GM21825 (cell line): ENCODE measurements around the gene SLC9A1.

Experiments
- ATAC-seq: cut with Tn5 transposase; IDR thresholded peaks from one replicate; pipeline ENCODE4 v1.9.1; 2021; ENCODE audit warnings: mild to moderate bottlenecking, moderate library complexity; ENCODE audit not compliant: unreplicated experiment

The SLC9A1 gene

GRCh38 chr1:27152004-27152828 lies 2.7 kb downstream of the SLC9A1 start:
- ATAC-seq, result no peak

- ATAC-seq, result no peak
Measured at GRCh38 chr1:27150641-27151040, 4.3 kb downstream of the SLC9A1 start.

GRCh38 chr1:27150183-27150582 lies 4.7 kb downstream of the SLC9A1 start:
- no peak for ATAC-seq

GRCh38 chr1:27149762-27150113 lies 5.2 kb downstream of the SLC9A1 start:
- ATAC-seq, result no peak

- ATAC-seq, result no peak
Measured at GRCh38 chr1:27149084-27149761, 5.7 kb downstream of the SLC9A1 start.

- ATAC-seq, result no peak
Measured at GRCh38 chr1:27148591-27148990, 6.3 kb downstream of the SLC9A1 start.

- no peak for ATAC-seq
Measured at GRCh38 chr1:27147842-27148518, 6.9 kb downstream of the SLC9A1 start.

- ATAC-seq, result no peak
Measured at GRCh38 chr1:27145934-27146354, 9.0 kb downstream of the SLC9A1 start.

- no peak for ATAC-seq
Measured at GRCh38 chr1:27144920-27145661, 9.8 kb downstream of the SLC9A1 start.

GRCh38 chr1:27144049-27144748 lies 10.7 kb downstream of the SLC9A1 start:
- ATAC-seq, result no peak

- ATAC-seq, result no peak
Measured at GRCh38 chr1:27143401-27143800, 11.5 kb downstream of the SLC9A1 start.

- ATAC-seq, result no peak
Measured at GRCh38 chr1:27142464-27142863, 12.5 kb downstream of the SLC9A1 start.

- ATAC-seq, result no peak
Measured at GRCh38 chr1:27141266-27142003, 13.5 kb downstream of the SLC9A1 start.

GRCh38 chr1:27139980-27140379 lies 14.9 kb downstream of the SLC9A1 start:
- ATAC-seq, result no peak

- ATAC-seq, result no peak
Measured at GRCh38 chr1:27138927-27139326, 16.0 kb downstream of the SLC9A1 start.

GRCh38 chr1:27138368-27138767 lies 16.6 kb downstream of the SLC9A1 start:
- no peak for ATAC-seq

- ATAC-seq, result no peak
Measured at GRCh38 chr1:27137544-27138075, 17.3 kb downstream of the SLC9A1 start.

- no peak for ATAC-seq
Measured at GRCh38 chr1:27136998-27137542, 17.9 kb downstream of the SLC9A1 start.

- ATAC-seq, result no peak
Measured at GRCh38 chr1:27136236-27136551, 18.7 kb downstream of the SLC9A1 start.
